H7 (cell line): ENCODE measurements around the gene AMD1. TPM values are rescaled to one million over a fixed set of nuclear protein-coding genes. Genes with fewer than 3 reads are reported as not detected.
A peak's percentile ranks its signal among the peaks of the same experiment; 100 is the strongest.

Source experiments
- DNase-seq: peaks from one replicate; pipeline ENCODE4 v3.0.0; 2012
- H3K27me3 ChIP-seq: 2 replicates; pipeline ENCODE4 v1.6.0; 2011; ENCODE audit warnings: mild to moderate bottlenecking, low read length; ENCODE audit not compliant: control insufficient read depth, insufficient read depth
- H3K36me3 ChIP-seq: replicated peaks from 2 replicates; pipeline ENCODE4 v1.5.1; 2011; ENCODE audit warnings: low read length; ENCODE audit not compliant: control insufficient read depth, insufficient read depth
- H3K4me3 ChIP-seq: 2 replicates; pipeline ENCODE4 v1.5.1; 2011; ENCODE audit warnings: low read depth, mild to moderate bottlenecking, control low read depth, low read length, moderate library complexity; ENCODE audit not compliant: insufficient read depth
- total RNA-seq: library from RNA; depleted of rRNA; stranded (reverse); fragments of >200 nt; shearing (Covaris generic); gene quantifications from 2 replicates; pipeline ENCODE4 v1.2.3, GENCODE V29; 2014

AMD1 gene
- total RNA-seq, 1 experiment from 2014 or later: 129 TPM

- no peak for DNase-seq
- Histone ChIP-seq H3K4me3 (no peak overlapping the region), H3K36me3 (no peaks in the 10 kb centered on the region), H3K27me3 (no peaks in the 10 kb centered on the region)
Observed at GRCh38 chr6:110864824-110865223, 9.8 kb upstream of the AMD1 start.

GRCh38 chr6:110874880-110875547, 429 bp downstream of the AMD1 start:
- Histone ChIP-seq H3K4me3 (peak overlapping the region; percentile 98), H3K27me3 (no peaks in the 10 kb centered on the region), H3K36me3 (no peaks in the 10 kb centered on the region)
- DNase-seq: no peak

GRCh38 chr6:110875548-110876169, 1.1 kb downstream of the AMD1 start:
- H3K27me3 ChIP-seq: no peaks in the 10 kb centered on the region
- H3K4me3 ChIP-seq: peak overlapping the region; percentile 98
- no peaks in the 10 kb centered on the region for H3K36me3 ChIP-seq
- peak; percentile 78 for DNase-seq

GRCh38 chr6:110876170-110876773, 1.7 kb downstream of the AMD1 start:
- no peaks in the 10 kb centered on the region for H3K36me3 ChIP-seq
- H3K4me3 ChIP-seq: peak overlapping the region; percentile 98
- H3K27me3 ChIP-seq: no peaks in the 10 kb centered on the region
- peak; percentile 86 for DNase-seq

- no peak for DNase-seq
- Histone ChIP-seq H3K36me3 (no peaks in the 10 kb centered on the region), H3K27me3 (no peaks in the 10 kb centered on the region), H3K4me3 (peak overlapping the region; percentile 98)
Observed at GRCh38 chr6:110876806-110877564, 2.4 kb downstream of the AMD1 start.

- Histone ChIP-seq H3K4me3 (peak overlapping the region; percentile 98), H3K36me3 (no peaks in the 10 kb centered on the region), H3K27me3 (no peaks in the 10 kb centered on the region)
- DNase-seq: no peak
Observed at GRCh38 chr6:110877569-110877968, 3.0 kb downstream of the AMD1 start.

- no peak overlapping the region for H3K4me3 ChIP-seq
- H3K36me3 ChIP-seq: no peaks in the 10 kb centered on the region
- DNase-seq: peak; percentile 52
- no peaks in the 10 kb centered on the region for H3K27me3 ChIP-seq
Observed at GRCh38 chr6:110878751-110879522, 4.4 kb downstream of the AMD1 start.

- Histone ChIP-seq H3K27me3 (no peaks in the 10 kb centered on the region), H3K4me3 (no peak overlapping the region), H3K36me3 (no peaks in the 10 kb centered on the region)
- DNase-seq: no peak
Observed at GRCh38 chr6:110880651-110881050, 6.1 kb downstream of the AMD1 start.

- Histone ChIP-seq H3K36me3 (no peaks in the 10 kb centered on the region), H3K27me3 (no peaks in the 10 kb centered on the region), H3K4me3 (no peak overlapping the region)
- DNase-seq: no peak
Observed at GRCh38 chr6:110881546-110882273, 7.1 kb downstream of the AMD1 start.

GRCh38 chr6:110882274-110882619, 7.7 kb downstream of the AMD1 start:
- no peak for DNase-seq
- no peak overlapping the region for H3K4me3 ChIP-seq

GRCh38 chr6:110882824-110883554, 8.4 kb downstream of the AMD1 start:
- Histone ChIP-seq H3K4me3 (no peak overlapping the region), H3K27me3 (no peaks in the 10 kb centered on the region), H3K36me3 (no peaks in the 10 kb centered on the region)
- DNase-seq: no peak

More at GRCh38 chr6:110882274-110882619, 7.7 kb downstream of the AMD1 start:
- Histone ChIP-seq H3K27me3 (no peaks in the 10 kb centered on the region), H3K36me3 (no peaks in the 10 kb centered on the region)

- Histone ChIP-seq H3K36me3 (peaks cover 1% of the 10 kb centered on the region; the same call in 1 of the 2 replicates), H3K4me3 (no peak overlapping the region), H3K27me3 (no peaks in the 10 kb centered on the region)
- no peak for DNase-seq
Observed at GRCh38 chr6:110884321-110884720, 9.7 kb downstream of the AMD1 start.

GRCh38 chr6:110885526-110885925, 10.9 kb downstream of the AMD1 start:
- Histone ChIP-seq H3K4me3 (no peak overlapping the region), H3K27me3 (no peaks in the 10 kb centered on the region), H3K36me3 (peaks cover 5% of the 10 kb centered on the region)
- no peak for DNase-seq
